OCI-LY3 (cell line): ENCODE results near the gene SLC24A4.

Experiments used
- CTCF ChIP-seq: fragments of 200-600, 300-600 bp; sonication (generic); IDR thresholded peaks from 2 replicates; pipeline ENCODE4 v1.5.1; 2014; ENCODE audit warnings: antibody characterized with exemption, low read length, low read depth
- EZH2phosphoT487 ChIP-seq: fragments of 200-600 bp; shearing (Covaris generic); IDR thresholded peaks from 2 replicates; pipeline ENCODE4 v1.6.1; 2018; ENCODE audit warnings: antibody characterized with exemption, mixed run types, low read depth

GRCh38 chr14:92411941-92412340 lies 89.0 kb downstream of the SLC24A4 start:
- TF ChIP-seq CTCF = no peak
- no peak for TF ChIP-seq EZH2phosphoT487
